A549 treated with dexamethasone at 1 μM for 4 hours (cell line): Measurements from ENCODE around the gene MPG. TPM values are rescaled to one million over a fixed set of nuclear protein-coding genes. Genes with fewer than 3 reads are reported as not detected.

Experiments used
- total RNA-seq: library from RNA; stranded (reverse); fragments of 200-300 nt; extraction: Qiagen RNA extraction; gene quantifications from 5 replicates; pipeline ENCODE4 v1.2.3, GENCODE V29; 2022

MPG gene
- total RNA-seq = 54.7 to 71.6 TPM (median 67.8 TPM) in 5 replicates

GRCh38 chr16:77807-78443, at the start of gene MPG:
Gene MPG (plus strand): TSS chr16:78225. CDS start chr16:78310, 85 bp downstream.

GRCh38 chr16:53346-54236, 24.4 kb upstream of the MPG start, which contains the start of the genes POLR3K and SNRNP25:
Gene POLR3K (minus strand): TSS chr16:53608. CDS start chr16:53586, 22 bp downstream.
Gene SNRNP25 (plus strand): TSS chr16:53828. CDS start chr16:54017, 189 bp downstream.

GRCh38 chr16:72561-73548, 5.2 kb upstream of the MPG start, which contains the start of gene RHBDF1:
Gene RHBDF1 (minus strand): TSS chr16:72631. CDS start chr16:65015, 7,616 bp downstream.

Other genes with a start within 250 kb of the MPG start
- gene POLR3K, start 24.6 kb upstream of the MPG start, total RNA-seq = 28.5 to 35.1 TPM (median 31.5 TPM) in 5 replicates
- 58.5 to 66.5 TPM (median 63.1 TPM) in 5 replicates for gene SNRNP25, start 24.4 kb upstream of the MPG start, total RNA-seq
- 17.7 to 29.7 TPM (median 26.5 TPM) in 5 replicates for gene RHBDF1, start 5.6 kb upstream of the MPG start, total RNA-seq
- 18.7 to 32.9 TPM (median 30.2 TPM) in 5 replicates for gene NPRL3, start 60.4 kb downstream of the MPG start, total RNA-seq
- gene HBZ, start 74.4 kb downstream of the MPG start, total RNA-seq = 0.19 TPM in 1 of 5 replicates, not detected in the others
- gene HBM, start 87.8 kb downstream of the MPG start, total RNA-seq = not detected in 5 replicates
- 0.25 to 1.0 TPM (median 0.36 TPM) in 5 replicates for gene HBA2, start 94.7 kb downstream of the MPG start, total RNA-seq
- gene HBA1, start 98.5 kb downstream of the MPG start, total RNA-seq = 0.99 to 2.3 TPM (median 2.0 TPM) in 5 replicates
- gene HBQ1, start 102.2 kb downstream of the MPG start, total RNA-seq = 4.5 to 7.2 TPM (median 6.6 TPM) in 5 replicates
- gene LUC7L, start 151.2 kb downstream of the MPG start, total RNA-seq = 35.9 to 49.4 TPM (median 45.7 TPM) in 5 replicates
- 40.4 to 53.2 TPM (median 47.3 TPM) in 5 replicates for gene FAM234A, start 156.6 kb downstream of the MPG start, total RNA-seq
- 2.3 to 5.4 TPM (median 3.7 TPM) in 5 replicates for gene RGS11, start 197.7 kb downstream of the MPG start, total RNA-seq
- gene ARHGDIG, start 202.4 kb downstream of the MPG start, total RNA-seq = 2.6 to 3.1 TPM (median 2.8 TPM) in 5 replicates
- 0.17 to 0.37 TPM (median 0.30 TPM) in 5 replicates for gene PDIA2, start 204.9 kb downstream of the MPG start, total RNA-seq